GM23338 (cell line): Measurements from ENCODE around the gene CLEC2B. TPM values are rescaled to one million over a fixed set of nuclear protein-coding genes. Genes with fewer than 3 reads are reported as not detected.

Experiments used
- ATAC-seq: fragments of 200-7000 bp; cut with Tn5 transposase; 3 replicates; pipeline ENCODE4 v1.9.1; 2020
- DNase-seq: peaks from one replicate; pipeline ENCODE4 v3.0.0-alpha.2; 2015; ENCODE audit warnings: low spot score
- H2AFZ ChIP-seq: fragments of 200-600 bp; sonication (generic); 2 replicates; pipeline ENCODE4 v1.8.0; 2016; ENCODE audit warnings: antibody characterized with exemption, mild to moderate bottlenecking, moderate library complexity
- H3F3A ChIP-seq: fragments of 200-600 bp; sonication (generic); replicated peaks from 2 replicates; pipeline ENCODE4 v1.8.0; 2017; ENCODE audit warnings: antibody characterized with exemption, mixed run types, low read depth
- H3K27ac ChIP-seq: fragments of 200-600 bp; sonication (generic); 2 replicates; pipeline ENCODE4 v1.6.1; 2016; ENCODE audit warnings: low read depth
- H3K27me3 ChIP-seq: fragments of 200-600 bp; sonication (generic); 2 replicates; pipeline ENCODE4 v1.8.0; 2016; ENCODE audit warnings: mild to moderate bottlenecking, mixed run types, moderate library complexity; ENCODE audit not compliant: insufficient read depth
- H3K36me3 ChIP-seq: fragments of 200-600 bp; sonication (generic); 2 replicates; pipeline ENCODE4 v1.8.0; 2016; ENCODE audit warnings: mild to moderate bottlenecking; ENCODE audit not compliant: insufficient read depth
- H3K4me1 ChIP-seq: fragments of 200-600 bp; sonication (generic); 2 replicates; pipeline ENCODE4 v1.8.0; 2016; ENCODE audit warnings: mild to moderate bottlenecking, moderate library complexity; ENCODE audit not compliant: insufficient read depth
- H3K4me2 ChIP-seq: fragments of 200-600 bp; sonication (generic); 2 replicates; pipeline ENCODE4 v1.7.1; 2017; ENCODE audit warnings: mixed run types
- H3K4me3 ChIP-seq: fragments of 200-600 bp; sonication (generic); 2 replicates; pipeline ENCODE4 v1.6.1; 2016; ENCODE audit warnings: mixed run types
- H3K79me2 ChIP-seq: fragments of 200-600 bp; sonication (generic); replicated peaks from 2 replicates; pipeline ENCODE4 v1.8.0; 2017; ENCODE audit warnings: mild to moderate bottlenecking; ENCODE audit not compliant: insufficient read depth
- H3K9me2 ChIP-seq: fragments of 200-600 bp; sonication (generic); 2 replicates; pipeline ENCODE4 v1.8.0; 2017; ENCODE audit not compliant: insufficient read depth
- H4K20me1 ChIP-seq: fragments of 200-600 bp; sonication (generic); replicated peaks from 2 replicates; pipeline ENCODE4 v1.8.0; 2017; ENCODE audit warnings: mild to moderate bottlenecking; ENCODE audit not compliant: insufficient read depth
- H3K27ac Mint-ChIP-seq: 2 replicates; pipeline ENCODE4 v1.8.0; 2020; ENCODE audit warnings: inconsistent platforms, mild to moderate bottlenecking, moderate library complexity, mixed read lengths
- H3K27me3 Mint-ChIP-seq: 3 replicates; pipeline ENCODE4 v1.8.0; 2022; ENCODE audit warnings: low read depth, mild to moderate bottlenecking, moderate library complexity, mixed read lengths, inconsistent platforms; ENCODE audit not compliant: insufficient read depth, poor library complexity
- H3K36me3 Mint-ChIP-seq: 3 replicates; pipeline ENCODE4 v1.8.0; 2021; ENCODE audit warnings: low read depth, mild to moderate bottlenecking, inconsistent platforms, moderate library complexity, mixed read lengths
- H3K4me1 Mint-ChIP-seq: 3 replicates; pipeline ENCODE4 v1.8.0; 2020; ENCODE audit warnings: mild to moderate bottlenecking, inconsistent platforms, mixed read lengths
- H3K4me3 Mint-ChIP-seq: 3 replicates; pipeline ENCODE4 v1.8.0; 2021; ENCODE audit warnings: moderate library complexity, mild to moderate bottlenecking, inconsistent platforms, mixed read lengths
- H3K9me3 Mint-ChIP-seq: 3 replicates; pipeline ENCODE4 v1.8.0; 2020; ENCODE audit warnings: moderate library complexity, mild to moderate bottlenecking, inconsistent platforms, mixed read lengths
- CTCF ChIP-seq, 2 experiments: fragments of 200-600 bp in 1 of 2; sonication (generic) in 1 of 2; conservative IDR thresholded peaks; 2 replicates each; pipeline versions ENCODE4 v1.5.1 to v1.6.1; 2016 to 2017; ENCODE audit warnings: antibody characterized with exemption in 2 of 2, low read depth in 2 of 2, mild to moderate bottlenecking in 2 of 2, moderate library complexity in 1 of 2
- EZH2 ChIP-seq: fragments of 200-600 bp; sonication (generic); IDR thresholded peaks from one replicate; pipeline ENCODE4 v1.8.0; 2017; ENCODE audit warnings: antibody characterized with exemption, mild to moderate bottlenecking, low read depth; ENCODE audit not compliant: unreplicated experiment
- JUNB ChIP-seq: IDR thresholded peaks from one replicate; pipeline ENCODE4 v1.6.1; 2016; ENCODE audit warnings: antibody characterized with exemption; ENCODE audit not compliant: unreplicated experiment
- NANOG ChIP-seq: IDR thresholded peaks from 2 replicates; pipeline ENCODE4 v1.6.1; 2016; ENCODE audit warnings: antibody characterized with exemption, borderline replicate concordance
- POLR2AphosphoS5 ChIP-seq: IDR thresholded peaks from 2 replicates; pipeline ENCODE4 v1.6.1; 2016; ENCODE audit warnings: antibody characterized with exemption, low read depth
- ZNF114 ChIP-seq: fragments of 250-450 bp; sonication (Bioruptor Pico); IDR thresholded peaks from 2 replicates; pipeline ENCODE4 v1.5.0; 2020; ENCODE audit warnings: mild to moderate bottlenecking, moderate library complexity
- ZNF462 ChIP-seq: fragments of 250-450 bp; sonication (Bioruptor Pico); IDR thresholded peaks from 2 replicates; pipeline ENCODE4 v1.5.0; 2020; ENCODE audit warnings: mild to moderate bottlenecking, moderate library complexity
- long read RNA-seq: library from polyadenylated mRNA; unstranded; transcript quantifications from one replicate; pipeline ENCODE4 v2.0.0, GENCODE V29; 2020; ENCODE audit not compliant: unreplicated experiment
- polyA plus RNA-seq: library from polyadenylated mRNA; unstranded; fragments of >200 nt; fragmentation: Nextera tagmentation; extraction: Ambion mirVana; gene quantifications from 2 replicates; pipeline ENCODE4 v1.2.1, GENCODE V29; 2016
- total RNA-seq: library from RNA; depleted of rRNA; stranded (reverse); fragments of >200 nt; shearing (Covaris generic); gene quantifications from 2 replicates; pipeline ENCODE4 v1.2.3, GENCODE V29; 2014; rRNA removed

CLEC2B gene
- total RNA-seq (not detected in 2 replicates), polyA plus RNA-seq (not detected in 2 replicates)
- long read RNA-seq = 0 reads

- Histone ChIP-seq H3K9me2 (peaks cover 7% of the 10 kb centered on the region; the same call in 1 of the 2 replicates), H3K27me3 (no peaks in the 10 kb centered on the region), H3K4me3 (no peak within 1 kb of the TSS), H3F3A (no peaks in the 10 kb centered on the region), H2AFZ (peak within 1 kb of the TSS; percentile 23; the same call in 1 of the 2 replicates), H3K27ac (no peak within 1 kb of the TSS), H3K4me1 (peaks cover 19% of the 10 kb centered on the region), H3K79me2 (no peaks in the 10 kb centered on the region), H4K20me1 (no peaks in the 10 kb centered on the region), H3K4me2 (peak within 1 kb of the TSS; percentile 18; the same call in 1 of the 2 replicates), H3K36me3 (no peaks in the 10 kb centered on the region)
- no peak for DNase-seq
- Mint-ChIP-seq H3K27me3 (no peaks in the 10 kb centered on the region), H3K27ac (peak within 1 kb of the TSS; percentile 68; the same call in 1 of the 2 replicates), H3K4me3 (no peak within 1 kb of the TSS), H3K9me3 (no peaks in the 10 kb centered on the region), H3K36me3 (no peaks in the 10 kb centered on the region), H3K4me1 (peaks cover 15% of the 10 kb centered on the region; the same call in 2 of the 3 replicates)
- TF ChIP-seq NANOG (no peak), ZNF114 (CRISPR knock-in tag) (no peak), JUNB (no peak), ZNF462 (no peak)
- ATAC-seq = peak; percentile 38; the same call in 2 of the 3 replicates
Observed at GRCh38 chr12:9869307-9870161, at the start of gene CLEC2B. Gene CLEC2B, minus strand, starts transcription at chr12:9869354.

- Histone ChIP-seq H4K20me1 (no peaks in the 10 kb centered on the region), H2AFZ (no peak overlapping the region), H3K27me3 (no peaks in the 10 kb centered on the region), H3K4me2 (no peak overlapping the region), H3K36me3 (peaks cover 15% of the 10 kb centered on the region), H3K9me2 (0 out of 2 replicates have a peak, but pooled peaks cover 6% of the 10 kb centered on the region), H3K4me1 (no peaks in the 10 kb centered on the region), H3F3A (no peaks in the 10 kb centered on the region), H3K4me3 (no peak overlapping the region), H3K27ac (no peak overlapping the region), H3K79me2 (no peaks in the 10 kb centered on the region)
- Mint-ChIP-seq H3K9me3 (peaks cover 48% of the 10 kb centered on the region), H3K4me3 (no peak overlapping the region), H3K27me3 (no peaks in the 10 kb centered on the region), H3K27ac (no peak overlapping the region), H3K4me1 (no peaks in the 10 kb centered on the region), H3K36me3 (peaks cover 36% of the 10 kb centered on the region)
- TF ChIP-seq EZH2 (no peak), POLR2AphosphoS5 (no peak), CTCF (conservative IDR thresholded peaks at IDR 0.05; ENCODE audit: low read depth in 2 of 2) (no peak)
- ATAC-seq = no peak
- DNase-seq = no peak
Observed at GRCh38 chr12:9911708-9912107, 42.6 kb upstream of the CLEC2B start.
